Brain microvascular endothelial cell (primary cell): Measurements from ENCODE around the gene CEACAM6.
"Not testable (repeated sequence)": the region's sequence is repeated elsewhere in the genome, so short reads cannot be mapped to it uniquely, and the experiment has no call there.

Source experiments
- DNase-seq: peaks from one replicate; pipeline ENCODE4 v3.0.0-alpha.2; 2020
- H3K27ac ChIP-seq: fragments of 250-450 bp; sonication (Bioruptor Pico); 2 replicates; pipeline ENCODE4 v1.5.1; 2020; ENCODE audit warnings: mild to moderate bottlenecking, moderate library complexity
- H3K27me3 ChIP-seq: fragments of 250-450 bp; sonication (Bioruptor Pico); replicated peaks from 2 replicates; pipeline ENCODE4 v1.5.1; 2020; ENCODE audit warnings: mild to moderate bottlenecking
- H3K36me3 ChIP-seq: fragments of 250-450 bp; sonication (Bioruptor Pico); replicated peaks from 2 replicates; pipeline ENCODE4 v1.5.1; 2020; ENCODE audit warnings: mild to moderate bottlenecking
- H3K4me3 ChIP-seq: 2 replicates; pipeline ENCODE4 v1.5.1; 2011; ENCODE audit warnings: low read depth, mild to moderate bottlenecking, control low read depth, low read length, moderate library complexity
- in situ Hi-C: cut with HindIII; loops from 2 replicates; pipeline ENCODE4 v1.10.0; 2017; ENCODE audit warnings: low sequenced_read_pairs, low pct_ligation_motif_present
- TF ChIP-seq, protein P1 (sequence below): IDR thresholded peaks from 2 replicates; pipeline ENCODE4 v1.5.1; 2011; ENCODE audit warnings: low read depth, mild to moderate bottlenecking, moderate library complexity, low read length, control low read depth, inconsistent platforms; ENCODE audit errors: missing control alignments

CEACAM6 gene

DNA sequence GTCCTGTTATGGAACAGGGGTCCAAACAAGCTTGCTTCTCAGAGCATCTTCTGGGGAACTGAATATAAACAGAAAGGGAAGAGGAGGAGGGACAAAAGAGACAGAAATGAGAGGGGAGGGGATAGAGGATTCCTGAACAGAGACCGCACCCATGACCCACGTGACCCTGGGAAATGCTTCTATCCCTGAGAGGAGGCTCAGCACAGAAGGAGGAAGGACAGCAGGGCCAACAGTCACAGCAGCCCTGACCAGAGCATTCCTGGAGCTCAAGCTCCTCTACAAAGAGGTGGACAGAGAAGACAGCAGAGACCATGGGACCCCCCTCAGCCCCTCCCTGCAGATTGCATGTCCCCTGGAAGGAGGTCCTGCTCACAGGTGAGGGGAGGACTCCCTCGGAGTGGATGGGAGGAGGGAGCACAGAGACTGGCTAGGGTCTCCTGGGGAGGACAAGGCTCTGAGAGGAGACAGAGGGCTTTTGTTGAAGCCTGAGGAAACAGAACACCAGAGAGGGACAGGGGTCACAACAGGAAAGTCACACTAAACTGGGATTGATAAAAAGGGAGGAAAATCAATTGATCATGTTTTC, at the start of gene CEACAM6:
Gene CEACAM6 (plus strand): TSS at position 203 of the 586 bp plus-strand sequence. CDS start 109 bp downstream, at position 312.
- TF ChIP-seq, protein P1, sequence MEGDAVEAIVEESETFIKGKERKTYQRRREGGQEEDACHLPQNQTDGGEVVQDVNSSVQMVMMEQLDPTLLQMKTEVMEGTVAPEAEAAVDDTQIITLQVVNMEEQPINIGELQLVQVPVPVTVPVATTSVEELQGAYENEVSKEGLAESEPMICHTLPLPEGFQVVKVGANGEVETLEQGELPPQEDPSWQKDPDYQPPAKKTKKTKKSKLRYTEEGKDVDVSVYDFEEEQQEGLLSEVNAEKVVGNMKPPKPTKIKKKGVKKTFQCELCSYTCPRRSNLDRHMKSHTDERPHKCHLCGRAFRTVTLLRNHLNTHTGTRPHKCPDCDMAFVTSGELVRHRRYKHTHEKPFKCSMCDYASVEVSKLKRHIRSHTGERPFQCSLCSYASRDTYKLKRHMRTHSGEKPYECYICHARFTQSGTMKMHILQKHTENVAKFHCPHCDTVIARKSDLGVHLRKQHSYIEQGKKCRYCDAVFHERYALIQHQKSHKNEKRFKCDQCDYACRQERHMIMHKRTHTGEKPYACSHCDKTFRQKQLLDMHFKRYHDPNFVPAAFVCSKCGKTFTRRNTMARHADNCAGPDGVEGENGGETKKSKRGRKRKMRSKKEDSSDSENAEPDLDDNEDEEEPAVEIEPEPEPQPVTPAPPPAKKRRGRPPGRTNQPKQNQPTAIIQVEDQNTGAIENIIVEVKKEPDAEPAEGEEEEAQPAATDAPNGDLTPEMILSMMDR, result no peak
- in situ Hi-C loops, result no loop called here
- H3K27ac ChIP-seq, result no peak within 1 kb of the TSS
- no peaks in the 10 kb centered on the region for H3K27me3 ChIP-seq
- H3K36me3 ChIP-seq, result no peaks in the 10 kb centered on the region
- H3K4me3 ChIP-seq, result no peak within 1 kb of the TSS
- no peak for DNase-seq

DNA sequence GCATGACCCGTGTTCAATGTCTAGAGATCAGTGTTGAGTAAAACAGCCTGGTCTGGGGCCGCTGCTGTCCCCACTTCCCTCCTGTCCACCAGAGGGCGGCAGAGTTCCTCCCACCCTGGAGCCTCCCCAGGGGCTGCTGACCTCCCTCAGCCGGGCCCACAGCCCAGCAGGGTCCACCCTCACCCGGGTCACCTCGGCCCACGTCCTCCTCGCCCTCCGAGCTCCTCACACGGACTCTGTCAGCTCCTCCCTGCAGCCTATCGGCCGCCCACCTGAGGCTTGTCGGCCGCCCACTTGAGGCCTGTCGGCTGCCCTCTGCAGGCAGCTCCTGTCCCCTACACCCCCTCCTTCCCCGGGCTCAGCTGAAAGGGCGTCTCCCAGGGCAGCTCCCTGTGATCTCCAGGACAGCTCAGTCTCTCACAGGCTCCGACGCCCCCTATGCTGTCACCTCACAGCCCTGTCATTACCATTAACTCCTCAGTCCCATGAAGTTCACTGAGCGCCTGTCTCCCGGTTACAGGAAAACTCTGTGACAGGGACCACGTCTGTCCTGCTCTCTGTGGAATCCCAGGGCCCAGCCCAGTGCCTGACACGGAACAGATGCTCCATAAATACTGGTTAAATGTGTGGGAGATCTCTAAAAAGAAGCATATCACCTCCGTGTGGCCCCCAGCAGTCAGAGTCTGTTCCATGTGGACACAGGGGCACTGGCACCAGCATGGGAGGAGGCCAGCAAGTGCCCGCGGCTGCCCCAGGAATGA, 48.4 kb upstream of the CEACAM6 start:
- DNase-seq, result no peak
- Histone ChIP-seq H3K4me3 (no peak overlapping the region), H3K36me3 (no peaks in the 10 kb centered on the region), H3K27me3 (no peaks in the 10 kb centered on the region), H3K27ac (no peak overlapping the region)
- in situ Hi-C loops, result no loop called here
- TF ChIP-seq, protein P1, result peak; percentile 66

- Histone ChIP-seq H3K36me3 (no peaks in the 10 kb centered on the region), H3K27me3 (no peaks in the 10 kb centered on the region), H3K27ac (no peak overlapping the region), H3K4me3 (no peak overlapping the region)
- TF ChIP-seq, protein P1, result no peak
- in situ Hi-C loops, result no loop called here
- DNase-seq, result no peak
Measured at GRCh38 chr19:41707502-41707812, 47.9 kb upstream of the CEACAM6 start.

DNA sequence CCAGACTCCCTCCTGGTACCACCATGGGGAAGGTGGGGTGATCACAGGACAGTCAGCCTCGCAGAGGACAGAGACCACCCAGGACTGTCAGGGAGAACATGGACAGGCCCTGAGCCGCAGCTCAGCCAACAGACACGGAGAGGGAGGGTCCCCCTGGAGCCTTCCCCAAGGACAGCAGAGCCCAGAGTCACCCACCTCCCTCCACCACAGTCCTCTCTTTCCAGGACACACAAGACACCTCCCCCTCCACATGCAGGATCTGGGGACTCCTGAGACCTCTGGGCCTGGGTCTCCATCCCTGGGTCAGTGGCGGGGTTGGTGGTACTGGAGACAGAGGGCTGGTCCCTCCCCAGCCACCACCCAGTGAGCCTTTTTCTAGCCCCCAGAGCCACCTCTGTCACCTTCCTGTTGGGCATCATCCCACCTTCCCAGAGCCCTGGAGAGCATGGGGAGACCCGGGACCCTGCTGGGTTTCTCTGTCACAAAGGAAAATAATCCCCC, 47.4 kb upstream of the CEACAM6 start:
- no peak for DNase-seq
- Histone ChIP-seq H3K27ac (no peak overlapping the region), H3K4me3 (no peak overlapping the region), H3K36me3 (no peaks in the 10 kb centered on the region), H3K27me3 (no peaks in the 10 kb centered on the region)
- in situ Hi-C loops, result no loop called here
- TF ChIP-seq, protein P1, result no peak

DNA sequence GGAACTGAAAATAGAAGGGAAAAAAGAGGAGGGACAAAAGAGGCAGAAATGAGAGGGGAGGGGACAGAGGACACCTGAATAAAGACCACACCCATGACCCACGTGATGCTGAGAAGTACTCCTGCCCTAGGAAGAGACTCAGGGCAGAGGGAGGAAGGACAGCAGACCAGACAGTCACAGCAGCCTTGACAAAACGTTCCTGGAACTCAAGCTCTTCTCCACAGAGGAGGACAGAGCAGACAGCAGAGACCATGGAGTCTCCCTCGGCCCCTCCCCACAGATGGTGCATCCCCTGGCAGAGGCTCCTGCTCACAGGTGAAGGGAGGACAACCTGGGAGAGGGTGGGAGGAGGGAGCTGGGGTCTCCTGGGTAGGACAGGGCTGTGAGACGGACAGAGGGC, 46.8 kb upstream of the CEACAM6 start, which contains the start of gene CEACAM5:
Gene CEACAM5 (plus strand): TSS at position 146 of the 400 bp plus-strand sequence. CDS start 106 bp downstream, at position 252.
- DNase-seq, result no peak
- Histone ChIP-seq H3K36me3 (no peaks in the 10 kb centered on the region), H3K4me3 (no peak within 1 kb of the TSS), H3K27ac (no peak within 1 kb of the TSS), H3K27me3 (no peaks in the 10 kb centered on the region)
- in situ Hi-C loops, result no loop called here
- TF ChIP-seq, protein P1, result no peak

GRCh38 chr19:41709516-41709915, 45.8 kb upstream of the CEACAM6 start:
- H3K36me3 ChIP-seq, in situ Hi-C loops, DNase-seq, H3K27ac ChIP-seq, H3K4me3 ChIP-seq, H3K27me3 ChIP-seq: not testable (repeated sequence)
